Stimulated activated naive CD8-positive, alpha-beta T cell treated with anti-CD3 and anti-CD28 coated beads, Interleukin-15, Interleukin-2, amounts not matched to agents 100 ng/mL and 50 ng/mL, for 24 hours (primary cell): ENCODE measurements around the gene TTC9C.

Experiments used
- H3K27ac Mint-ChIP-seq: one replicate; pipeline ENCODE4 v1.8.0; 2021; ENCODE audit warnings: mild to moderate bottlenecking, mixed read lengths
- H3K27me3 Mint-ChIP-seq: one replicate; pipeline ENCODE4 v1.8.0; 2021; ENCODE audit warnings: mixed read lengths
- H3K36me3 Mint-ChIP-seq: one replicate; pipeline ENCODE4 v1.8.0; 2021; ENCODE audit warnings: low read depth, mixed read lengths
- H3K4me1 Mint-ChIP-seq: one replicate; pipeline ENCODE4 v1.8.0; 2021; ENCODE audit warnings: low read depth, mixed read lengths
- H3K4me3 Mint-ChIP-seq: one replicate; pipeline ENCODE4 v1.8.0; 2021; ENCODE audit warnings: mild to moderate bottlenecking, mixed read lengths
- H3K9me3 Mint-ChIP-seq: one replicate; pipeline ENCODE4 v1.8.0; 2021; ENCODE audit warnings: mixed read lengths

Gene TTC9C

DNA sequence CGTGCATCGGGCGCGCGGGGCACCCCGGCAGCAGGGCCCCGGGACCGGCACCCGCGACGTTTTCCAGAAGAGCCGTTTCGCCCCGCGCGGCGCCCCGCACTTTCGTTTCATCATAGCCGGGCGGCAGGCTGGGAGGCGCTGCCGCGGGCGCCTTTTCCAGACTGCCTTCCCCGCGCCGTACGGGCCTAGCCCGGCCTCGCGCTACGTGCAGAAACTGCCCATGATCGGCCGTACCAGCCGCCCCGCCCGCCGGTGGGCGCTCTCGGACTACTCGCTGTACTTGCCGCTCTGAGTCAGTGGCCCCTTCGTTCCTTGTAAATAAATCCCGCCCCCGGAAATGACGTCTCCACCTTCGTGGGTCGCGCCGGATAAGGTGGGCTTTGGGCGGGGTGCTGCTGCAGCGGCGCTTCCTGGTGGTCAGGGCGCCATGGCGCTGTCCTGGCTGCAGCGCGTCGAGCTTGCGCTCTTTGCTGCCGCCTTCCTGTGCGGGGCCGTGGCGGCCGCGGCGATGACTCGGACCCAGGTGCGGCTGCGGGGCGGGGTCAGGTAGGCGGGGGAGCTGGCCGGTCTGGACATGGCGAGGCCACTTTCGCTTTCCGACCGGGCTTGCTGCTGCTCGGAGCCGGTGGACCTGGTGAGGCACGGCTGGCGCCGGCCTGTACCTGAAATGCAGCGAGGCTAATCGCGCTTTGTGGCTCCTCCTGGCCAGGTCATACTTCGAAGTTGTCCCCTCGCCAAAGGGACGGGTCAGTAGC, 58.9 kb downstream of the TTC9C start, which contains the start of gene TMEM179B:
TSS of gene TMEM179B (plus strand) at position 398 of the 755 bp plus-strand sequence. CDS start at position 428, 30 bp downstream.
- peak within 1 kb of the TSS; percentile 94 for H3K4me3 Mint-ChIP-seq
- peaks cover 48% of the 10 kb centered on the region for H3K4me1 Mint-ChIP-seq
- H3K9me3 Mint-ChIP-seq: no peaks in the 10 kb centered on the region
- peak within 1 kb of the TSS; percentile 92 for H3K27ac Mint-ChIP-seq
- H3K36me3 Mint-ChIP-seq: peaks cover 48% of the 10 kb centered on the region
- H3K27me3 Mint-ChIP-seq: no peaks in the 10 kb centered on the region
